H9 (cell line): ENCODE results near the gene TSPEAR. TPM values are rescaled to one million over a fixed set of nuclear protein-coding genes. Genes with fewer than 3 reads are reported as not detected.

ENCODE experiments used
- DNase-seq: peaks from one replicate; pipeline ENCODE4 v3.0.0-alpha.2; 2017
- H2AFZ ChIP-seq: one replicate; pipeline ENCODE4 v1.6.1; 2013; ENCODE audit warnings: mild to moderate bottlenecking, low read length, control low read depth, moderate library complexity
- H2AK5ac ChIP-seq: 2 replicates; pipeline ENCODE4 v1.6.1; 2013; ENCODE audit warnings: low read length, control low read depth, mixed read lengths; ENCODE audit not compliant: insufficient read length
- H2BK120ac ChIP-seq: one replicate; pipeline ENCODE4 v1.6.1; 2013; ENCODE audit warnings: low read depth, mild to moderate bottlenecking, low read length, control low read depth, inconsistent platforms; ENCODE audit not compliant: poor library complexity, severe bottlenecking
- H2BK12ac ChIP-seq: 2 replicates; pipeline ENCODE4 v1.6.1; 2013; ENCODE audit warnings: low read length, control low read depth, mixed read lengths, low read depth; ENCODE audit not compliant: insufficient read length
- H2BK15ac ChIP-seq: 2 replicates; pipeline ENCODE4 v1.6.1; 2013; ENCODE audit warnings: low read depth, low read length, control low read depth
- H2BK20ac ChIP-seq: one replicate; pipeline ENCODE4 v1.6.1; 2013; ENCODE audit warnings: low read depth, mild to moderate bottlenecking, low read length, control low read depth, inconsistent platforms; ENCODE audit not compliant: poor library complexity, severe bottlenecking
- H2BK5ac ChIP-seq: 2 replicates; pipeline ENCODE4 v1.6.1; 2013; ENCODE audit warnings: low read length, control low read depth, mixed read lengths; ENCODE audit not compliant: insufficient read length
- H3K14ac ChIP-seq: 2 replicates; pipeline ENCODE4 v1.6.1; 2013; ENCODE audit warnings: low read length, control low read depth; ENCODE audit not compliant: insufficient read depth
- H3K18ac ChIP-seq: 2 replicates; pipeline ENCODE4 v1.6.1; 2013; ENCODE audit warnings: low read depth, mild to moderate bottlenecking, mixed read lengths, low read length, control low read depth; ENCODE audit not compliant: insufficient read length
- H3K23ac ChIP-seq: 2 replicates; pipeline ENCODE4 v1.6.1; 2013; ENCODE audit warnings: low read length, control low read depth, mixed read lengths, low read depth; ENCODE audit not compliant: insufficient read length
- H3K23me2 ChIP-seq: 2 replicates; pipeline ENCODE4 v1.6.1; 2013; ENCODE audit warnings: low read depth, mild to moderate bottlenecking, mixed read lengths, low read length, control low read depth; ENCODE audit not compliant: insufficient read length, poor library complexity, severe bottlenecking
- H3K27ac ChIP-seq: 2 replicates; pipeline ENCODE4 v1.5.1; 2013; ENCODE audit warnings: low read length, control low read depth, mixed read lengths, low read depth; ENCODE audit not compliant: insufficient read length
- H3K27me3 ChIP-seq: 2 replicates; pipeline ENCODE4 v1.6.1; 2013; ENCODE audit warnings: low read length, control low read depth, inconsistent platforms; ENCODE audit not compliant: insufficient read depth
- H3K4ac ChIP-seq: 2 replicates; pipeline ENCODE4 v1.6.1; 2013; ENCODE audit warnings: low read depth, mild to moderate bottlenecking, control low read depth, inconsistent platforms, low read length, moderate library complexity
- H3K4me1 ChIP-seq: 2 replicates; pipeline ENCODE4 v1.6.1; 2013; ENCODE audit warnings: low read length, control low read depth, inconsistent platforms; ENCODE audit not compliant: insufficient read depth
- H3K4me2 ChIP-seq: 2 replicates; pipeline ENCODE4 v1.6.1; 2013; ENCODE audit warnings: low read length, control low read depth, mixed read lengths; ENCODE audit not compliant: insufficient read length, insufficient read depth
- H3K56ac ChIP-seq: 2 replicates; pipeline ENCODE4 v1.6.1; 2013; ENCODE audit warnings: low read depth, mild to moderate bottlenecking, mixed read lengths, low read length, control low read depth; ENCODE audit not compliant: insufficient read length
- H3K79me1 ChIP-seq: 2 replicates; pipeline ENCODE4 v1.6.1; 2013; ENCODE audit warnings: low read depth, mild to moderate bottlenecking, moderate library complexity, low read length, control low read depth, inconsistent platforms; ENCODE audit not compliant: insufficient read depth, poor library complexity, severe bottlenecking
- H3K79me2 ChIP-seq: 2 replicates; pipeline ENCODE4 v1.6.1; 2013; ENCODE audit warnings: low read length, control low read depth, inconsistent platforms; ENCODE audit not compliant: insufficient read depth
- H3K9ac ChIP-seq: 2 replicates; pipeline ENCODE4 v1.6.1; 2013; ENCODE audit warnings: low read length, control low read depth, mixed read lengths; ENCODE audit not compliant: insufficient read length; ENCODE audit errors: extremely low read depth
- H3K9me3 ChIP-seq: one replicate; pipeline ENCODE4 v1.6.1; 2013; ENCODE audit warnings: low read depth, low read length, inconsistent platforms; ENCODE audit not compliant: control insufficient read depth
- H3T11ph ChIP-seq: one replicate; pipeline ENCODE4 v1.6.1; 2013; ENCODE audit warnings: mild to moderate bottlenecking, low read length, control low read depth, inconsistent platforms
- H4K20me1 ChIP-seq: one replicate; pipeline ENCODE4 v1.6.1; 2013; ENCODE audit not compliant: control insufficient read depth, insufficient read length, insufficient read depth
- H4K5ac ChIP-seq: 2 replicates; pipeline ENCODE4 v1.6.1; 2013; ENCODE audit warnings: low read depth, mild to moderate bottlenecking, mixed read lengths, low read length, control low read depth; ENCODE audit not compliant: insufficient read length
- H4K8ac ChIP-seq: replicated peaks from 2 replicates; pipeline ENCODE4 v1.6.1; 2013; ENCODE audit warnings: low read length, control low read depth, mixed read lengths, low read depth; ENCODE audit not compliant: insufficient read length
- H4K91ac ChIP-seq: 2 replicates; pipeline ENCODE4 v1.6.1; 2013; ENCODE audit warnings: low read depth, mild to moderate bottlenecking, moderate library complexity, mixed read lengths, low read length, control low read depth; ENCODE audit not compliant: insufficient read length
- H3K27ac Mint-ChIP-seq, 3 experiments: 2 replicates in 2 of 3; 3 replicates in 1 of 3; pipeline ENCODE4 v1.8.0; 2020 to 2021; ENCODE audit warnings: mixed read lengths in 3 of 3, mild to moderate bottlenecking in 1 of 3, moderate library complexity in 1 of 3
- H3K27me3 Mint-ChIP-seq: 2 replicates; pipeline ENCODE4 v1.8.0; 2021; ENCODE audit warnings: low read depth, mild to moderate bottlenecking, moderate library complexity, mixed read lengths
- H3K36me3 Mint-ChIP-seq, 3 experiments: 2 replicates in 2 of 3; 3 replicates in 1 of 3; pipeline ENCODE4 v1.8.0; 2020 to 2021; ENCODE audit warnings: low read depth in 3 of 3, mixed read lengths in 3 of 3; ENCODE audit not compliant: insufficient read depth in 1 of 3
- H3K4me1 Mint-ChIP-seq, 2 experiments: 2 replicates each; pipeline ENCODE4 v1.8.0; 2020; ENCODE audit warnings: mixed read lengths in 2 of 2
- H3K4me3 Mint-ChIP-seq, 2 experiments: 2 replicates in 1 of 2; 3 replicates in 1 of 2; pipeline ENCODE4 v1.8.0; 2020 to 2021; ENCODE audit warnings: mild to moderate bottlenecking in 2 of 2, mixed read lengths in 2 of 2, moderate library complexity in 1 of 2
- H3K9me3 Mint-ChIP-seq, 2 experiments: 2 replicates in 1 of 2; 3 replicates in 1 of 2; pipeline ENCODE4 v1.8.0; 2020; ENCODE audit warnings: mild to moderate bottlenecking in 2 of 2, mixed read lengths in 2 of 2, moderate library complexity in 1 of 2
- CTCF ChIP-seq: fragments of 200-600 bp; sonication (generic); conservative IDR thresholded peaks from 3 replicates; pipeline ENCODE4 v1.8.0; 2021; ENCODE audit warnings: antibody characterized with exemption, mild to moderate bottlenecking
- WGBS: extraction: QIAGEN DNeasy Blood & Tissue Kit; methylation state at CpG from one replicate; pipeline ENCODE4 v1.1.7; 2013; ENCODE audit warnings: missing lambda C conversion rate, low lambda C conversion rate, mixed read lengths; ENCODE audit not compliant: insufficient read length; ENCODE audit errors: extremely low coverage; 5-methylcytosine and 5-hydroxymethylcytosine counted together
- total RNA-seq: library from RNA; stranded (reverse); gene quantifications from 2 replicates; pipeline ENCODE4 v1.2.1, GENCODE V29; 2021

TSPEAR gene
- total RNA-seq, 1 experiment from 2014 or later = 1.3 TPM

- H3K9me3 ChIP-seq = no peaks in the 10 kb centered on the region
- H3K4me2 ChIP-seq = no peak overlapping the region
- no peak overlapping the region for H4K8ac ChIP-seq
- no peak overlapping the region for H3K18ac ChIP-seq
- no peak overlapping the region for H2BK120ac ChIP-seq
- H2AK5ac ChIP-seq = no peak overlapping the region
- peaks cover 25% of the 10 kb centered on the region for H3K23me2 ChIP-seq
- H3K27ac ChIP-seq = no peak overlapping the region
- H3K36me3 Mint-ChIP-seq = no peaks in the 10 kb centered on the region; a peak in 3 of 7 replicates
- no peak for TF ChIP-seq CTCF
- H3K4me1 Mint-ChIP-seq = peaks cover 49 to 61% of the 10 kb centered on the region in 2 experiments
- H2BK20ac ChIP-seq = no peak overlapping the region
- H3K23ac ChIP-seq = no peak overlapping the region
- no peaks in the 10 kb centered on the region; a peak in 1 of 5 replicates for H3K9me3 Mint-ChIP-seq
- H4K5ac ChIP-seq = no peak overlapping the region
- no peaks in the 10 kb centered on the region for H4K20me1 ChIP-seq
- no peak for DNase-seq
- no peak overlapping the region for H4K91ac ChIP-seq
- no peak overlapping the region for H3K4ac ChIP-seq
- peaks cover 41% of the 10 kb centered on the region; the same call in 1 of the 2 replicates for H3K27me3 ChIP-seq
- no CpG with 5 or more reads among the region's 9 CpGs for WGBS
- no peak overlapping the region for H3K27ac Mint-ChIP-seq
- H3K79me1 ChIP-seq = no peaks in the 10 kb centered on the region
- H3K56ac ChIP-seq = no peak overlapping the region
- no peak overlapping the region for H2BK15ac ChIP-seq
- no peak overlapping the region for H2AFZ ChIP-seq
- H3K4me3 Mint-ChIP-seq = no peak overlapping the region
- peaks cover 3% of the 10 kb centered on the region; the same call in 1 of the 2 replicates for H3K4me1 ChIP-seq
- no peak overlapping the region for H2BK5ac ChIP-seq
- peaks cover 78% of the 10 kb centered on the region for H3K27me3 Mint-ChIP-seq
- H3K14ac ChIP-seq = no peak overlapping the region
- H2BK12ac ChIP-seq = no peak overlapping the region
- H3K9ac ChIP-seq = no peak overlapping the region
- no peaks in the 10 kb centered on the region for H3K79me2 ChIP-seq
- H3T11ph ChIP-seq = no peak overlapping the region
Observed at GRCh38 chr21:44713130-44713529, 1.8 kb upstream of the TSPEAR start.
